GM12878 (cell line): ENCODE results near the gene ADGRL4. TPM values are rescaled to one million over a fixed set of nuclear protein-coding genes. Genes with fewer than 3 reads are reported as not detected.

Experiments
- ATAC-seq: fragments of 200-7000 bp; cut with Tn5 transposase; 3 replicates; pipeline ENCODE4 v1.9.1; 2020; ENCODE audit warnings: mild to moderate bottlenecking, moderate library complexity
- BruUV-seq: library from RNA; stranded (reverse); fragments of 400-500 nt; replicated peaks from 2 replicates; lab custom pipeline; 2021; lab: Mats Ljungman, UMichigan
- CTCF ChIA-PET: fragments of 300-600 bp; sonication (Branson Sonifier 250); formaldehyde crosslinking; extraction: SDS; loops from one replicate; lab custom pipeline; 2021; ENCODE audit warnings: inconsistent platforms; lab: Yijun Ruan, JAX
- POLR2A ChIA-PET: fragments of 350-600 bp; formaldehyde crosslinking; extraction: SDS; loops from one replicate; lab custom pipeline; 2021; ENCODE audit warnings: inconsistent platforms; lab: Charles Lee
- RAD21 ChIA-PET: fragments of 300-600 bp; sonication (Branson Sonifier 250); formaldehyde crosslinking; loops from one replicate; lab custom pipeline; 2023; ENCODE audit warnings: antibody characterized with exemption; ENCODE audit not compliant: unreplicated experiment; lab: Charles Lee
- SMC1A ChIA-PET: fragments of 300-600 bp; sonication (Branson Sonifier 250); formaldehyde crosslinking; loops from one replicate; lab custom pipeline; 2023; ENCODE audit not compliant: unreplicated experiment, uncharacterized antibody; lab: Charles Lee
- DNase-seq: peaks from one replicate; pipeline ENCODE4 v3.0.0-alpha.2; 2011; ENCODE audit warnings: low read depth, low spot score
- FAIRE-seq: peaks from 3 replicates; lab custom pipeline; 2011; peaks lifted over from hg19 to GRCh38; lab: Jason Lieb, UNC
- H2AFZ ChIP-seq: 2 replicates; pipeline ENCODE4 v1.6.0; 2011; ENCODE audit warnings: low read depth, low read length, control low read depth; ENCODE audit not compliant: control insufficient read depth
- H3K27ac ChIP-seq: 2 replicates; pipeline ENCODE4 v1.5.1; 2011; ENCODE audit warnings: control low read depth; ENCODE audit not compliant: control insufficient read depth, insufficient read depth
- H3K27me3 ChIP-seq, 2 experiments: replicated peaks in 1 of 2; 2 replicates each; pipeline versions ENCODE4 v1.6.0 to v1.6.1; 2011; ENCODE audit warnings: low read length in 1 of 2; ENCODE audit not compliant: control insufficient read depth in 2 of 2, insufficient read depth in 2 of 2
- H3K36me3 ChIP-seq, 2 experiments: 2 replicates each; pipeline ENCODE4 v1.5.1; 2011; ENCODE audit warnings: low read length in 1 of 2; ENCODE audit not compliant: control insufficient read depth in 2 of 2, insufficient read depth in 2 of 2
- H3K4me1 ChIP-seq: 2 replicates; pipeline ENCODE4 v1.6.1; 2011; ENCODE audit warnings: mild to moderate bottlenecking, low read length, moderate library complexity, mixed read lengths; ENCODE audit not compliant: control insufficient read depth, insufficient read depth
- H3K4me2 ChIP-seq: 2 replicates; pipeline ENCODE4 v1.6.0; 2011; ENCODE audit warnings: control low read depth; ENCODE audit not compliant: control insufficient read depth, insufficient read depth
- H3K4me3 ChIP-seq: fragments of 200-600 bp; sonication (generic); 2 replicates; pipeline ENCODE4 v1.5.1; 2016
- H3K79me2 ChIP-seq: 2 replicates; pipeline ENCODE4 v1.6.0; 2011; ENCODE audit warnings: low read length; ENCODE audit not compliant: control insufficient read depth, insufficient read depth
- H3K9ac ChIP-seq: 2 replicates; pipeline ENCODE4 v1.8.0; 2011; ENCODE audit warnings: low read length, control low read depth, mixed read lengths; ENCODE audit not compliant: control insufficient read depth, insufficient read depth
- H3K9me3 ChIP-seq: replicated peaks from 3 replicates; pipeline ENCODE4 v1.5.1; 2011; ENCODE audit warnings: mild to moderate bottlenecking, low read length; ENCODE audit not compliant: control insufficient read depth, insufficient read depth
- H4K20me1 ChIP-seq: 2 replicates; pipeline ENCODE4 v1.6.0; 2011; ENCODE audit not compliant: control insufficient read depth, insufficient read depth
- CHD2 ChIP-seq: IDR thresholded peaks from 2 replicates; pipeline ENCODE4 v1.6.1; 2011; ENCODE audit warnings: low read depth, low read length, improper control_type of control experiment, borderline replicate concordance
- CHD4 ChIP-seq: fragments of 200-600 bp; sonication (generic); IDR thresholded peaks from 2 replicates; pipeline ENCODE4 v1.6.1; 2016; ENCODE audit warnings: mild to moderate bottlenecking
- ESRRA ChIP-seq: IDR thresholded peaks from 2 replicates; pipeline ENCODE4 v1.6.1; 2012; ENCODE audit warnings: mild to moderate bottlenecking, low read length, improper control_type of control experiment
- HCFC1 ChIP-seq: fragments of 150-350 bp; IDR thresholded peaks from 2 replicates; pipeline ENCODE4 v1.6.1; 2014; ENCODE audit warnings: low read length
- KAT2A ChIP-seq: conservative IDR thresholded peaks from 2 replicates; pipeline ENCODE4 v1.6.1; 2011; ENCODE audit warnings: low read depth, low read length; ENCODE audit not compliant: control insufficient read depth
- MEF2B ChIP-seq: fragments of 450-650 bp; IDR thresholded peaks from 2 replicates; pipeline ENCODE4 v1.6.1; 2018; ENCODE audit warnings: mild to moderate bottlenecking, moderate library complexity; ENCODE audit not compliant: partially characterized antibody, poor library complexity, severe bottlenecking
- MLLT1 ChIP-seq: fragments of 450-650 bp; IDR thresholded peaks from 2 replicates; pipeline ENCODE4 v1.6.1; 2016; ENCODE audit warnings: mild to moderate bottlenecking
- NBN ChIP-seq: fragments of 450-650 bp; IDR thresholded peaks from 2 replicates; pipeline ENCODE4 v1.6.1; 2016
- NFYA ChIP-seq: IDR thresholded peaks from 2 replicates; pipeline ENCODE4 v1.6.1; 2011; ENCODE audit warnings: low read depth, mild to moderate bottlenecking, low read length, improper control_type of control experiment, borderline replicate concordance
- STAT3 ChIP-seq: IDR thresholded peaks from 2 replicates; pipeline ENCODE4 v1.6.1; 2011; ENCODE audit warnings: low read depth, low read length, improper control_type of control experiment
- SUPT20H ChIP-seq: IDR thresholded peaks from 2 replicates; pipeline ENCODE4 v1.6.1; 2011; ENCODE audit warnings: low read depth, mild to moderate bottlenecking, low read length, moderate library complexity, borderline replicate concordance; ENCODE audit not compliant: control insufficient read depth
- YBX1 ChIP-seq: fragments of 450-650 bp; IDR thresholded peaks from 2 replicates; pipeline ENCODE4 v1.6.1; 2016; ENCODE audit warnings: antibody characterized with exemption
- ZBED1 ChIP-seq: IDR thresholded peaks from 2 replicates; pipeline ENCODE4 v1.6.1; 2016; ENCODE audit warnings: borderline replicate concordance
- WGBS: methylation state at CpG from one replicate; pipeline ENCODE4 v1.1.6; 2016; ENCODE audit warnings: low lambda C conversion rate; ENCODE audit not compliant: insufficient replicate concordance, insufficient coverage; ENCODE audit errors: missing lambda C conversion rate; 5-methylcytosine and 5-hydroxymethylcytosine counted together
- in situ Hi-C: fragments of 300-500 bp; cut with MboI; formaldehyde crosslinking; loops from 9 replicates; pipeline ENCODE4 v1.14.3; 2018; ENCODE audit warnings: mixed read lengths
- intact Hi-C: fragments of 100-400 bp; cut with micrococcal nuclease; formaldehyde crosslinking; loops from one replicate; pipeline ENCODE4 v1.14.2; 2022; ENCODE audit not compliant: unreplicated experiment
- polyA plus RNA-seq, 11 experiments: library from polyadenylated mRNA; depleted of rRNA in 4 of 11; unstranded in 6 of 11; stranded (reverse) in 5 of 11; fragments of >200 nt; fragmentation: Nextera tagmentation in 4 of 11; fragmentation: Illumina TruSeq in 1 of 11; extraction: Ambion mirVana in 4 of 11; extraction: Trizol in 1 of 11; gene quantifications; 1 replicate in 1 of 11; 2 replicates in 10 of 11; pipeline versions ENCODE4 v1.2.1 to v1.2.3, GENCODE V29; 2011 to 2016; ENCODE audit warnings: inconsistent platforms in 2 of 11, missing spikeins in 2 of 11, low read depth in 1 of 11
- total RNA-seq, 4 experiments: library from RNA; depleted of rRNA in 3 of 4; stranded (reverse); fragments of >200 nt in 3 of 4; fragmentation: Illumina TruSeq in 1 of 4; extraction: Trizol in 1 of 4; gene quantifications; 2 replicates each; pipeline versions ENCODE4 v1.2.1 to v1.2.3, GENCODE V29; 2013 to 2021
- TF ChIP-seq, protein P1 (sequence below): IDR thresholded peaks from 2 replicates; pipeline ENCODE4 v1.6.1; 2011; ENCODE audit warnings: borderline replicate concordance, low read depth, mild to moderate bottlenecking, moderate library complexity, low read length; ENCODE audit not compliant: insufficient read depth, poor library complexity, severe bottlenecking
- TF ChIP-seq, protein P2 (sequence below): fragments of 450-650 bp; IDR thresholded peaks from 2 replicates; pipeline ENCODE4 v1.6.1; 2017; ENCODE audit warnings: borderline replicate concordance

Gene ADGRL4
- total and polyA plus RNA-seq, 10 of the 15 experiments (the other 5 are each of a cell fraction or from before 2014, with no cell fraction given) = not detected

DNA sequence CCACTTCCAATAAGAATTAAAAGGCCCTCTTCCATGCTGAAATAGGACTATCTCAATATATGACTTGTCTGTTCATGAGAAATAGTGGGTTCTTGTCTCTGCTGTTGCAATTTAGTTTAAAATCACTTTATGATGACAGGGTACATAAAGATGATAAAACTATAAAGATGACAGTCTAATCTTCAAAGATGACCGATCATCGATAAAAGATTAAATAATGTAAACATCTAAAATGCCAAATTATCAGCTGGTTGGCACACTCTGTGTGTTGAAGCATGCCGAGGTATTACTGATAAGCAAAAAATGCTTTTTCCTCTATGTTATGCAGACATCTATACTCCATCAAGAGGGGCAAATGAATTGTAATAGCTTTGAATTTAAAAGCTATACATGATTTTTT, 89.5 kb downstream of the ADGRL4 start:
- ATAC-seq (no peak), DNase-seq (no peak), FAIRE-seq (no peak)
- BruUV-seq = no TSS peak
- 81% methylated on average over 3 of the region's 3 CpGs for WGBS
- no peaks in the 10 kb centered on the region for H3K4me1 ChIP-seq
- no peaks in the 10 kb centered on the region for H4K20me1 ChIP-seq
- H3K36me3 ChIP-seq = no peaks in the 10 kb centered on the region
- TF ChIP-seq STAT3 (no peak), ZBED1 (no peak)
- no peak overlapping the region for H3K4me3 ChIP-seq
- no peak overlapping the region for H2AFZ ChIP-seq
- no peaks in the 10 kb centered on the region for H3K79me2 ChIP-seq
- intact Hi-C loops (no loop called here), in situ Hi-C loops (no loop called here)
- H3K9me3 ChIP-seq = no peaks in the 10 kb centered on the region
- H3K9ac ChIP-seq = no peak overlapping the region
- ChIA-PET POLR2A (interaction anchor here (0.5 kb wide), 1 partner anchor 1038 kb away, joined by 3 read pairs; no protein-coding TSS in a partner anchor), SMC1A (interaction anchor here (1.2 kb wide), 1 partner anchor 47 kb away, joined by 3 read pairs; no protein-coding TSS in a partner anchor), RAD21 (no interaction called here), CTCF (no interaction called here)
- H3K27me3 ChIP-seq = no peaks in the 10 kb centered on the region
- no peak overlapping the region for H3K27ac ChIP-seq
- no peak overlapping the region for H3K4me2 ChIP-seq

GRCh38 chr1:78913950-78914349, 92.6 kb downstream of the ADGRL4 start:
- Histone ChIP-seq H3K4me2 (no peak overlapping the region), H3K79me2 (no peaks in the 10 kb centered on the region), H3K9ac (no peak overlapping the region), H2AFZ (no peak overlapping the region), H3K4me3 (no peak overlapping the region), H3K27me3 (no peaks in the 10 kb centered on the region), H3K4me1 (no peaks in the 10 kb centered on the region), H3K9me3 (no peaks in the 10 kb centered on the region), H3K27ac (no peak overlapping the region), H3K36me3 (no peaks in the 10 kb centered on the region), H4K20me1 (no peaks in the 10 kb centered on the region)
- FAIRE-seq = no peak
- intact Hi-C loops (no loop called here), in situ Hi-C loops (no loop called here)
- WGBS = 24% methylated on average over 2 of the region's 2 CpGs
- CTCF ChIA-PET = no interaction called here
- ATAC-seq = no peak
- no peak for DNase-seq
- RAD21 ChIA-PET = no interaction called here
- SMC1A ChIA-PET = no interaction called here
- BruUV-seq = no TSS peak
- POLR2A ChIA-PET = no interaction called here
- TF ChIP-seq NBN (no peak), CHD2 (no peak), HCFC1 (no peak), ESRRA (no peak), NFYA (no peak), YBX1 (no peak), MEF2B (no peak), CHD4 (no peak), SUPT20H (no peak), MLLT1 (no peak), KAT2A (no peak)
- TF ChIP-seq, protein P1, sequence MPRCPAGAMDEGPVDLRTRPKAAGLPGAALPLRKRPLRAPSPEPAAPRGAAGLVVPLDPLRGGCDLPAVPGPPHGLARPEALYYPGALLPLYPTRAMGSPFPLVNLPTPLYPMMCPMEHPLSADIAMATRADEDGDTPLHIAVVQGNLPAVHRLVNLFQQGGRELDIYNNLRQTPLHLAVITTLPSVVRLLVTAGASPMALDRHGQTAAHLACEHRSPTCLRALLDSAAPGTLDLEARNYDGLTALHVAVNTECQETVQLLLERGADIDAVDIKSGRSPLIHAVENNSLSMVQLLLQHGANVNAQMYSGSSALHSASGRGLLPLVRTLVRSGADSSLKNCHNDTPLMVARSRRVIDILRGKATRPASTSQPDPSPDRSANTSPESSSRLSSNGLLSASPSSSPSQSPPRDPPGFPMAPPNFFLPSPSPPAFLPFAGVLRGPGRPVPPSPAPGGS = no peak
- TF ChIP-seq, protein P2, sequence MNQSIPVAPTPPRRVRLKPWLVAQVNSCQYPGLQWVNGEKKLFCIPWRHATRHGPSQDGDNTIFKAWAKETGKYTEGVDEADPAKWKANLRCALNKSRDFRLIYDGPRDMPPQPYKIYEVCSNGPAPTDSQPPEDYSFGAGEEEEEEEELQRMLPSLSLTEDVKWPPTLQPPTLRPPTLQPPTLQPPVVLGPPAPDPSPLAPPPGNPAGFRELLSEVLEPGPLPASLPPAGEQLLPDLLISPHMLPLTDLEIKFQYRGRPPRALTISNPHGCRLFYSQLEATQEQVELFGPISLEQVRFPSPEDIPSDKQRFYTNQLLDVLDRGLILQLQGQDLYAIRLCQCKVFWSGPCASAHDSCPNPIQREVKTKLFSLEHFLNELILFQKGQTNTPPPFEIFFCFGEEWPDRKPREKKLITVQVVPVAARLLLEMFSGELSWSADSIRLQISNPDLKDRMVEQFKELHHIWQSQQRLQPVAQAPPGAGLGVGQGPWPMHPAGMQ = no peak
